ENCODE data around the gene CSPG4. TPM values are rescaled to one million over a fixed set of nuclear protein-coding genes. Genes with fewer than 3 reads are reported as not detected.

Gene CSPG4
- total and polyA plus RNA-seq, 2 of the 8 experiments (the other 6 are each of a cell fraction or from before 2014, with no cell fraction given), result 1.4 to 3.0 TPM

DNA sequence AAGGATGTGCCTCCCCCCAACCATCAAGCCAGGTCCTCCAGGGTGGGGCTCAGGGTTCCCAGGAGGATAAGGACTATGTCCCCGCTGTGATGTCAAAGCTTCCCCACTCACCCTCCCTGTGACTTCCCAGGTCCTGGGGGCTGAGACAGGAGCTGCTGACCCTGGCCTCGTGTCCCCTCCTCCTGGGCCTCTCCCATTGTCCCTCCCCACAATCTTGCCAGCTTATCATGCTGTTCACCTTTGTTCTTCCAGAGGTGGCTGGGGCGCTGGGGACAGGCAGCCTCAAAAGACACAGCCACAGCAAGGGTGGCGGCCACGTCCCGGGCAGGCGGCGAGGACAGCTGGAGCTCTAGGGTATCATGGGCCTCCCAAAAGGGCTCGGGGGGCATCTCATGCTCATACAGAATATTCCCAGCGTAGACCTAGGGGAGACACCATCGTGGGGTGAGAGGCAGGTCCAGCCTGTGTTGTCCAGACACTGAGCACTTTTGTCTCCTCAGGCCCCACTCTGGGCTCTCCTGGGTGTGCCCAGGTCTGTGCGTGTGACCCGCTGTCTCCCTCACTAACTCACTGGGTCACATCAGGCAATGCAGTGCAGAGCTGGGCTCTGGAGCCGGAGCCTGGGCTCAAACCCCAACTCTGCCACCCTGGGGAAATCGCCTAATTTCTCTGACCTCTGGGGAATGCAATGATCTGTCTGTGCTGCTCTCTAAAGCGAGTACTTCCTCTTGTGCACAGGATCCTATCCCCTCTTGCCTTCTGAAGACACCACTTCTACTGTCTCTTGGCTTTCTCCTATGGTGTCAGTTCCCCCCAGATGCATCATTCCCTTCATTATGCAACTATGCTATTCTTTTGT is 35.0 kb downstream of the CSPG4 start:
- POLR2A ChIA-PET (ENCODE audit: partially characterized antibody), result interaction anchor here (0.5 to 1.3 kb wide), 5 partner anchors 9 to 85 kb away, joined by 3 to 4 read pairs (median 3); no protein-coding TSS in a partner anchor
- H3K4me1 ChIP-seq (replicated peaks in 1 of 4; ENCODE audit: control insufficient read depth in 3 of 4, insufficient read depth in 4 of 4, low read length in 3 of 4), result peaks cover 2 to 14% (median 5%) of the 10 kb centered on the region in 4 experiments
- 87% methylated on average over 16 of the region's 16 CpGs; no CpG with 5 or more reads in 1 of the 2 experiments for WGBS, 2 experiments (ENCODE audit: extremely low coverage in 1 of 2, insufficient coverage in 1 of 2, insufficient read length in 1 of 2, insufficient replicate concordance in 2 of 2, low coverage in 1 of 2, low lambda C conversion rate in 2 of 2, missing lambda C conversion rate in 1 of 2)
- TF ChIP-seq GABPA (IDR thresholded peaks at IDR 0.05; ENCODE audit: borderline replicate concordance, insufficient read depth, low read length) (no peak), KDM4A (IDR thresholded peaks at IDR 0.05; ENCODE audit: low read depth, low read length, severe bottlenecking) (no peak), SIN3A (conservative IDR thresholded peaks at IDR 0.05 in 1 of 2, IDR thresholded peaks at IDR 0.05 in 1 of 2; ENCODE audit: low read depth in 1 of 2, low read length in 2 of 2) (no peak), TAF1 (IDR thresholded peaks at IDR 0.05; ENCODE audit: low read depth, low read length) (no peak), ZNF274 (IDR thresholded peaks at IDR 0.05; ENCODE audit: borderline replicate concordance, extremely low read depth, low read length) (no peak), YY1 (IDR thresholded peaks at IDR 0.05; ENCODE audit: low read depth, low read length) (no peak), MAFK (IDR thresholded peaks at IDR 0.05; ENCODE audit: low read depth, low read length) (no peak), FOSL1 (IDR thresholded peaks at IDR 0.05; ENCODE audit: insufficient read depth, low read depth, low read length) (no peak), HDAC2 (IDR thresholded peaks at IDR 0.05; ENCODE audit: borderline replicate concordance in 1 of 2, low read depth in 2 of 2, low read length in 2 of 2) (no peak), RXRA (IDR thresholded peaks at IDR 0.05; ENCODE audit: insufficient read depth, low read depth, low read length) (no peak)
- TF ChIP-seq, protein P1, sequence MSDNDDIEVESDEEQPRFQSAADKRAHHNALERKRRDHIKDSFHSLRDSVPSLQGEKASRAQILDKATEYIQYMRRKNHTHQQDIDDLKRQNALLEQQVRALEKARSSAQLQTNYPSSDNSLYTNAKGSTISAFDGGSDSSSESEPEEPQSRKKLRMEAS (IDR thresholded peaks at IDR 0.05), result no peak

More for the DNA sequence above, 35.0 kb downstream of the CSPG4 start:
- no peaks in the 10 kb centered on the region for H3K27me3 ChIP-seq (replicated peaks in 1 of 4; ENCODE audit: control insufficient read depth in 3 of 4, extremely low read depth in 1 of 4, insufficient read depth in 3 of 4, low read length in 3 of 4)
- no peak overlapping the region for H2BK120ac ChIP-seq (replicated peaks; ENCODE audit: low read depth, low read length)
- no peak overlapping the region for H2BK20ac ChIP-seq (ENCODE audit: low read length)
- DNase-seq (ENCODE audit: low read depth in 1 of 2, low spot score in 2 of 2) (no peak), FAIRE-seq (no peak)
- no peak overlapping the region for H2AK5ac ChIP-seq (ENCODE audit: low read depth, low read length)
- H3K79me2 ChIP-seq (ENCODE audit: control insufficient read depth in 1 of 2, insufficient read depth in 2 of 2, low read length in 2 of 2), result no peaks in the 10 kb centered on the region
- H3K14ac ChIP-seq (ENCODE audit: insufficient read length), result no peak overlapping the region
- no peaks in the 10 kb centered on the region for H4K20me1 ChIP-seq (replicated peaks in 1 of 2; ENCODE audit: control insufficient read depth in 1 of 2, insufficient read depth in 2 of 2, low read length in 2 of 2)
- H2BK12ac ChIP-seq (ENCODE audit: low read depth, low read length), result no peak overlapping the region
- no peak overlapping the region for H2BK15ac ChIP-seq (ENCODE audit: low read length)
- no peak overlapping the region; the same call in 1 of the 2 replicates for H4K8ac ChIP-seq (ENCODE audit: extremely low read depth, insufficient read depth, low read length)
- no peak overlapping the region for H4K5ac ChIP-seq (ENCODE audit: insufficient read length, low read depth, low read length)
- H3K79me1 ChIP-seq (ENCODE audit: low read depth, low read length), result no peaks in the 10 kb centered on the region
- H3K27ac ChIP-seq (ENCODE audit: low read depth, low read length), result no peak overlapping the region
- no peak overlapping the region for H3K18ac ChIP-seq (ENCODE audit: extremely low read depth, low read length)
- H4K91ac ChIP-seq (replicated peaks; ENCODE audit: insufficient read length, low read length), result no peak overlapping the region
- CTCF ChIA-PET (ENCODE audit: partially characterized antibody), result interaction anchor here (0.5 to 4.4 kb wide), 15 partner anchors 8 to 478 kb away, joined by 3 to 32 read pairs (median 4); partner anchors contain the start of genes IMP3 and SNX33
- H2AFZ ChIP-seq (ENCODE audit: low read length), result no peak overlapping the region
- H3K56ac ChIP-seq (replicated peaks; ENCODE audit: insufficient read length, low read depth, low read length), result no peak overlapping the region
- no peaks in the 10 kb centered on the region for H3K9me3 ChIP-seq (ENCODE audit: insufficient read depth in 2 of 2, low read depth in 1 of 2, low read length in 1 of 2)
- H3K9ac ChIP-seq (replicated peaks in 1 of 4; ENCODE audit: extremely low read depth in 1 of 4, low read depth in 3 of 4, low read length in 3 of 4), result no peak overlapping the region
- no peaks in the 10 kb centered on the region for H3K36me3 ChIP-seq (ENCODE audit: control insufficient read depth in 2 of 4, insufficient read depth in 4 of 4, low read length in 3 of 4)
- H2BK5ac ChIP-seq (ENCODE audit: low read depth, low read length), result no peak overlapping the region
- no peak overlapping the region for H3K4ac ChIP-seq (replicated peaks; ENCODE audit: insufficient read length, low read depth, low read length)
- H3K4me2 ChIP-seq (ENCODE audit: insufficient read depth in 1 of 2, low read depth in 2 of 2, low read length in 2 of 2), result no peak overlapping the region
- no peak overlapping the region for H3K4me3 ChIP-seq (ENCODE audit: extremely low read depth in 1 of 4, insufficient read depth in 2 of 4, low read depth in 3 of 4, low read length in 4 of 4)
- H3K23ac ChIP-seq (ENCODE audit: insufficient read length), result no peak overlapping the region
- no peaks in the 10 kb centered on the region; the same call in 1 of the 2 replicates for H3K23me2 ChIP-seq (ENCODE audit: low read depth, low read length)

Measured in H1 (cell line).